ENCODE data around the gene SLC26A8.
"Not testable (repeated sequence)": the region's sequence is repeated elsewhere in the genome, so short reads cannot be mapped to it uniquely, and the experiment has no call there.

Gene SLC26A8

GRCh38 chr6:35993150-35993549 lies 31.3 kb downstream of the SLC26A8 start:
- Histone ChIP-seq H3K4me1 (ENCODE audit: control insufficient read depth in 1 of 2, insufficient read depth in 2 of 2, low read length in 2 of 2) (no peaks in the 10 kb centered on the region), H3K9me3 (ENCODE audit: control insufficient read depth in 1 of 2, low read length in 2 of 2) (peaks cover 0 to 5% of the 10 kb centered on the region in 2 donors), H3K27ac (ENCODE audit: low read length) (no peak overlapping the region), H3K36me3 (ENCODE audit: control insufficient read depth in 1 of 2, insufficient read depth in 2 of 2, low read length in 2 of 2) (no peaks in the 10 kb centered on the region), H3K4me3 (ENCODE audit: low read depth in 1 of 2, low read length in 2 of 2) (no peak overlapping the region), H3K27me3 (ENCODE audit: low read depth, low read length) (no peaks in the 10 kb centered on the region)

GRCh38 chr6:35988047-35988446 lies 36.4 kb downstream of the SLC26A8 start:
- H3K9me3 ChIP-seq (ENCODE audit: control insufficient read depth in 1 of 2, low read length in 2 of 2); H3K4me1 ChIP-seq (ENCODE audit: control insufficient read depth in 1 of 2, insufficient read depth in 2 of 2, low read length in 2 of 2); H3K4me3 ChIP-seq (ENCODE audit: low read depth in 1 of 2, low read length in 2 of 2); H3K36me3 ChIP-seq (ENCODE audit: control insufficient read depth in 1 of 2, insufficient read depth in 2 of 2, low read length in 2 of 2); H3K27ac ChIP-seq (ENCODE audit: low read length); H3K27me3 ChIP-seq (ENCODE audit: low read depth, low read length): not testable (repeated sequence)

GRCh38 chr6:35984701-35985100 lies 39.7 kb downstream of the SLC26A8 start:
- H3K4me3 ChIP-seq (ENCODE audit: low read depth in 1 of 2, low read length in 2 of 2) = no peak overlapping the region
- no peaks in the 10 kb centered on the region for H3K9me3 ChIP-seq (ENCODE audit: control insufficient read depth in 1 of 2, low read length in 2 of 2)
- H3K4me1 ChIP-seq (ENCODE audit: control insufficient read depth in 1 of 2, insufficient read depth in 2 of 2, low read length in 2 of 2) = no peaks in the 10 kb centered on the region
- H3K27me3 ChIP-seq (ENCODE audit: low read depth, low read length) = no peaks in the 10 kb centered on the region
- H3K36me3 ChIP-seq (ENCODE audit: control insufficient read depth in 1 of 2, insufficient read depth in 2 of 2, low read length in 2 of 2) = no peaks in the 10 kb centered on the region
- H3K27ac ChIP-seq (ENCODE audit: low read length) = no peak overlapping the region

GRCh38 chr6:35980991-35981645 lies 43.3 kb downstream of the SLC26A8 start:
- Histone ChIP-seq H3K4me3 (ENCODE audit: low read depth in 1 of 2, low read length in 2 of 2) (no peak overlapping the region), H3K27me3 (ENCODE audit: low read depth, low read length) (no peaks in the 10 kb centered on the region), H3K4me1 (ENCODE audit: control insufficient read depth in 1 of 2, insufficient read depth in 2 of 2, low read length in 2 of 2) (no peaks in the 10 kb centered on the region), H3K36me3 (ENCODE audit: control insufficient read depth in 1 of 2, insufficient read depth in 2 of 2, low read length in 2 of 2) (no peaks in the 10 kb centered on the region), H3K9me3 (ENCODE audit: control insufficient read depth in 1 of 2, low read length in 2 of 2) (no peaks in the 10 kb centered on the region), H3K27ac (ENCODE audit: low read length) (no peak overlapping the region)

- H3K36me3 ChIP-seq (ENCODE audit: control insufficient read depth in 1 of 2, insufficient read depth in 2 of 2, low read length in 2 of 2); H3K27ac ChIP-seq (ENCODE audit: low read length); H3K9me3 ChIP-seq (ENCODE audit: control insufficient read depth in 1 of 2, low read length in 2 of 2); H3K4me3 ChIP-seq (ENCODE audit: low read depth in 1 of 2, low read length in 2 of 2); H3K27me3 ChIP-seq (ENCODE audit: low read depth, low read length); H3K4me1 ChIP-seq (ENCODE audit: control insufficient read depth in 1 of 2, insufficient read depth in 2 of 2, low read length in 2 of 2): not testable (repeated sequence)
Observed at GRCh38 chr6:35980126-35980525, 44.3 kb downstream of the SLC26A8 start.

GRCh38 chr6:35977308-35977707 lies 47.1 kb downstream of the SLC26A8 start:
- no peaks in the 10 kb centered on the region for H3K36me3 ChIP-seq (ENCODE audit: control insufficient read depth in 1 of 2, insufficient read depth in 2 of 2, low read length in 2 of 2)
- no peaks in the 10 kb centered on the region for H3K9me3 ChIP-seq (ENCODE audit: control insufficient read depth in 1 of 2, low read length in 2 of 2)
- no peaks in the 10 kb centered on the region for H3K27me3 ChIP-seq (ENCODE audit: low read depth, low read length)
- no peak overlapping the region for H3K27ac ChIP-seq (ENCODE audit: low read length)
- no peak overlapping the region for H3K4me3 ChIP-seq (ENCODE audit: low read depth in 1 of 2, low read length in 2 of 2)
- H3K4me1 ChIP-seq (ENCODE audit: control insufficient read depth in 1 of 2, insufficient read depth in 2 of 2, low read length in 2 of 2) = no peaks in the 10 kb centered on the region

GRCh38 chr6:35973670-35974222 lies 50.7 kb downstream of the SLC26A8 start:
- Histone ChIP-seq H3K4me1 (ENCODE audit: control insufficient read depth in 1 of 2, insufficient read depth in 2 of 2, low read length in 2 of 2) (no peaks in the 10 kb centered on the region), H3K27ac (ENCODE audit: low read length) (no peak overlapping the region), H3K36me3 (ENCODE audit: control insufficient read depth in 1 of 2, insufficient read depth in 2 of 2, low read length in 2 of 2) (no peaks in the 10 kb centered on the region), H3K9me3 (ENCODE audit: control insufficient read depth in 1 of 2, low read length in 2 of 2) (no peaks in the 10 kb centered on the region), H3K27me3 (ENCODE audit: low read depth, low read length) (no peaks in the 10 kb centered on the region), H3K4me3 (ENCODE audit: low read depth in 1 of 2, low read length in 2 of 2) (no peak overlapping the region)

GRCh38 chr6:35972471-35973367 lies 51.7 kb downstream of the SLC26A8 start:
- Histone ChIP-seq H3K27ac (ENCODE audit: low read length) (no peak overlapping the region), H3K4me3 (ENCODE audit: low read depth in 1 of 2, low read length in 2 of 2) (no peak overlapping the region), H3K27me3 (ENCODE audit: low read depth, low read length) (no peaks in the 10 kb centered on the region), H3K36me3 (ENCODE audit: control insufficient read depth in 1 of 2, insufficient read depth in 2 of 2, low read length in 2 of 2) (no peaks in the 10 kb centered on the region), H3K4me1 (ENCODE audit: control insufficient read depth in 1 of 2, insufficient read depth in 2 of 2, low read length in 2 of 2) (no peaks in the 10 kb centered on the region), H3K9me3 (ENCODE audit: control insufficient read depth in 1 of 2, low read length in 2 of 2) (no peaks in the 10 kb centered on the region)

- Histone ChIP-seq H3K4me1 (ENCODE audit: control insufficient read depth in 1 of 2, insufficient read depth in 2 of 2, low read length in 2 of 2) (no peaks in the 10 kb centered on the region), H3K9me3 (ENCODE audit: control insufficient read depth in 1 of 2, low read length in 2 of 2) (no peaks in the 10 kb centered on the region), H3K36me3 (ENCODE audit: control insufficient read depth in 1 of 2, insufficient read depth in 2 of 2, low read length in 2 of 2) (no peaks in the 10 kb centered on the region), H3K27me3 (ENCODE audit: low read depth, low read length) (no peaks in the 10 kb centered on the region), H3K27ac (ENCODE audit: low read length) (no peak overlapping the region), H3K4me3 (ENCODE audit: low read depth in 1 of 2, low read length in 2 of 2) (no peak overlapping the region)
Observed at GRCh38 chr6:35970181-35970580, 54.3 kb downstream of the SLC26A8 start.

GRCh38 chr6:35969646-35970045 lies 54.8 kb downstream of the SLC26A8 start:
- no peak overlapping the region for H3K27ac ChIP-seq (ENCODE audit: low read length)
- H3K4me3 ChIP-seq (ENCODE audit: low read depth in 1 of 2, low read length in 2 of 2) = no peak overlapping the region
- no peaks in the 10 kb centered on the region for H3K4me1 ChIP-seq (ENCODE audit: control insufficient read depth in 1 of 2, insufficient read depth in 2 of 2, low read length in 2 of 2)
- no peaks in the 10 kb centered on the region for H3K27me3 ChIP-seq (ENCODE audit: low read depth, low read length)
- H3K9me3 ChIP-seq (ENCODE audit: control insufficient read depth in 1 of 2, low read length in 2 of 2) = no peaks in the 10 kb centered on the region
- H3K36me3 ChIP-seq (ENCODE audit: control insufficient read depth in 1 of 2, insufficient read depth in 2 of 2, low read length in 2 of 2) = no peaks in the 10 kb centered on the region

- H3K4me3 ChIP-seq (ENCODE audit: low read depth in 1 of 2, low read length in 2 of 2) = no peak overlapping the region
- H3K4me1 ChIP-seq (ENCODE audit: control insufficient read depth in 1 of 2, insufficient read depth in 2 of 2, low read length in 2 of 2) = no peaks in the 10 kb centered on the region
Observed at GRCh38 chr6:35968821-35969220, 55.6 kb downstream of the SLC26A8 start.

More at GRCh38 chr6:35968821-35969220, 55.6 kb downstream of the SLC26A8 start:
- Histone ChIP-seq H3K9me3 (ENCODE audit: control insufficient read depth in 1 of 2, low read length in 2 of 2) (no peaks in the 10 kb centered on the region), H3K27ac (ENCODE audit: low read length) (no peak overlapping the region), H3K36me3 (ENCODE audit: control insufficient read depth in 1 of 2, insufficient read depth in 2 of 2, low read length in 2 of 2) (no peaks in the 10 kb centered on the region), H3K27me3 (ENCODE audit: low read depth, low read length) (no peaks in the 10 kb centered on the region)

All from muscle layer of duodenum (tissue), 2 donors.